Activated CD8-positive, alpha-beta memory T cell treated with anti-CD3 and anti-CD28 coated beads for 1 hour (primary cell): ENCODE measurements around the gene PMPCA.
A peak's percentile ranks its signal among the peaks of the same experiment; 100 is the strongest.

Experiments used
- DNase-seq, 2 donors: peaks; one replicate each; pipeline ENCODE4 v3.0.0-alpha.2; 2020; ENCODE audit warnings: low read depth in 1 of 2; ENCODE audit errors: extremely low read depth in 1 of 2

Gene PMPCA, protein sequence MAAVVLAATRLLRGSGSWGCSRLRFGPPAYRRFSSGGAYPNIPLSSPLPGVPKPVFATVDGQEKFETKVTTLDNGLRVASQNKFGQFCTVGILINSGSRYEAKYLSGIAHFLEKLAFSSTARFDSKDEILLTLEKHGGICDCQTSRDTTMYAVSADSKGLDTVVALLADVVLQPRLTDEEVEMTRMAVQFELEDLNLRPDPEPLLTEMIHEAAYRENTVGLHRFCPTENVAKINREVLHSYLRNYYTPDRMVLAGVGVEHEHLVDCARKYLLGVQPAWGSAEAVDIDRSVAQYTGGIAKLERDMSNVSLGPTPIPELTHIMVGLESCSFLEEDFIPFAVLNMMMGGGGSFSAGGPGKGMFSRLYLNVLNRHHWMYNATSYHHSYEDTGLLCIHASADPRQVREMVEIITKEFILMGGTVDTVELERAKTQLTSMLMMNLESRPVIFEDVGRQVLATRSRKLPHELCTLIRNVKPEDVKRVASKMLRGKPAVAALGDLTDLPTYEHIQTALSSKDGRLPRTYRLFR

DNA sequence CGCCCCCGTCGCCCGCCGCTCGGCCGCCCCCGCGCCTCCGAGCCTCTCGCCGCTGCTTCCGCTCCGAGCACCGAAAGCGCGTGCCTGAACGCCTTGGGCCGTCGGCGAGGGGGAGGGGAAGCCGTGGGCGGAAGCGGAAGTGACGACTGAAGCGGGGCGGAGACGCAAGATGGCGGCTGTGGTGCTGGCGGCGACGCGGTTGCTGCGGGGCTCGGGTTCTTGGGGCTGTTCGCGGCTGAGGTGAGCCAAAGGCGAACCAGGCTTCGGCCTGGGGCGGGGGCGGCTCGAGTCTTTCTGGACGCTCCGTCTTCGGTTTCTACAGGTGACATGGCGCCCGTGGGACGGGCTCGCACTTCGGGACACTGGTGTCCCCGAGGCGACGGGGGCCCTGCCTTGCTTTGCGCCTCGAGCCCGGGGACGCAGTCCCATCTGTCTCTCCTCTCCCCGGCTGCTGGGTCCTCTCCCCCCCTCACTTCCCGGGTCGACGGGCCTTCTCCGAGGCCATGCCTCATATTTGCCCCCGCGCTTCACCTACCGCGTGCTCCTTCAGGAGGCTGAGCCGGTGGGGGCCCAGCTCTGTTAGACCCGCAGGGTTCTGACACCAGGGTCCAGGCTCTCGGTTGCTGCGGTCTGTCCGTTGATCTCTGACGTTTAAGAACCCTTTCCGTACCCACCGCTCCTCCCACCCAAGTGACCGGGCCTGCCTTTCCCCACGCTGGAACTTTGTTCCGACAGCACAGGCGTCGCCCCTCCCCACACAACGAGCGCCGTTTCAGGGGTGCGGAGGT lies at the start of gene PMPCA, which contains the start of gene ENTR1:
TSS of gene PMPCA (plus strand) at position 159 of the 788 bp plus-strand sequence. CDS start at position 170, 11 bp downstream.
TSS of gene ENTR1 (minus strand) at position 115 of the 788 bp plus-strand sequence. CDS start 217 bp downstream, outside the sequence.
- peak; percentile 78 to 94 for DNase-seq

DNA sequence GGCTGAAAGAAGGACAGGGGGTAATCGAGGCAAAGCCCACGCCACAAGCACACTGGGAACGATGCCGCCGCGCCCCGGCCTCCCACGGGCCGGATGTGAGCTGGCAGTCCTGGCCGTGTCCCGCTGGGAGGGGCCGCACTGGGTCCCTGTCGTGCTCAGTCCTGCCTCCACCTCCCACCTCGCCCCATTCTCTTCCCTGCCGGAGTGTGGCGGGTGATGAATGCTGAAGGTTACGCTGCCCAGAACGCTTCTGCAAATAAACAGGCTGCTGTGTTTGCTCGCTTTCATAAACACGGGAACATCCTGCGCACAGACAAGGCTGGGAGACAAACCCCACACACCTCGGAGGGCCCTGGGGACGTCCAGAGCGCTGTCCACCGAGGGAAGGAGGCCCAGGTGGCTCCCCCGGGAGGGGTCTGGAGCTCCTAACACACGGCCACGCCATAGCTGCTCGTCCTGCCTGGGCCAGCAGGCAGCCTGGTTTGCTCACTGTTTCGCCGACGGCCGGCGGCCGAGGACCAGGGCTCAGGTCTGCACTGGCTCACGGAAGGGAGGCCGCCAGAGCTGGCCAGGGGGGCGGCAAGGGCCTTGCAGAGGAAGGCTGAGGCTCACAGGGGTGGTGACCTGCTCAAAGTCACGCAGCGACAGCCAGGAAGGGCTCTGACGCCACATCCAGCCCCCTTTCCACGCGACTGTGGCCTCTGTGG lies 49.3 kb upstream of the PMPCA start:
- DNase-seq = no peak

DNA sequence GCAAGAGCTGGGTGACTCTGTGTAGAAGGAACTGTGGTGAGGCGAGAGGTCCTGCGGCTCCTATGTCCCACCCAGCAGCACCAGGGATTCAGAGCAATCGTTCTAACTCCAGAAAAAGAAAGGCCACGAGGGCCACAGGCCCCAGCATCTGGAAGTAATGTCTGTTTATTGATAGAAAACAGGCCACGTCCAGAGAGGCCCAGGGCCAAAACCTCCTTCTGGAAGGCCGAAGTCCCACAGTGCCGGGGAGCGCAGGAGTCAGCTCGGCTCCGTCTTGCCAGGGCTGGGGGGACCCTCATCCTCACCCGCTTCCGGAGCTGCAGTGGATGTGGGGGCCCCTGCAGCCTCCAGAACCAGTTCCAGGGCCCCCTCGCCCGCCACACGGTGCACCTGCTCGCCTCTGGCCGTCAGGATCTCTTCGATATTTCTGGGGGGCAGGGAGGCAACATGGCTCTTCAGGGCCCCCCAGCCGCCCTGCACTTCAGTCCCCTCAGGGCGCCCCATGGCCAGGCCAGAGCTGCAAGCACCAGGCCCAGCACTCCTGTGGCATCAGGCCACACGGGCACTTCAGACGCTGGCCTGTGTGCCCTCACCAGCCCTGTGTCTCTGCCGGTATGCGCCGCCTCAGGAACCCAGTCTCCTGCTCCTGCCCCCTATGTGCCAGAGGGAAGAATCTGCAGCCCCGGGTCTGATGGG lies 48.6 kb upstream of the PMPCA start:
- no peak for DNase-seq

DNA sequence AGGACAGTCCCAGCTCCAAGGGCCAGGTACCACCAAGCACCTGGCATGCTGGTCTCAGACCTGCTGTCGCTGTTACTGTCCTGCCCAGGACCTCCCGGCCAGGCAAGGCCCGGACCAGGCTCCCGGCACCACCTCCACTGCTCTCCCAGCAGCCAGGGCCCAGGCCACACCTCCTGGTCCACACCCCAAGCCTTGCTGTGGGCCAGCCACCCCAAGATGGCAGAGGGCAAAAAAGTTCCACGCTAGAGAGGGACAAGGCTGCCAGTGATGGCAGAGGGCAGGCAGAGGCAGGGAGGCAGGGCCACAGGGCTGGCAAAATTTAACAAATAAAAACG lies 48.0 kb upstream of the PMPCA start:
- no peak for DNase-seq

DNA sequence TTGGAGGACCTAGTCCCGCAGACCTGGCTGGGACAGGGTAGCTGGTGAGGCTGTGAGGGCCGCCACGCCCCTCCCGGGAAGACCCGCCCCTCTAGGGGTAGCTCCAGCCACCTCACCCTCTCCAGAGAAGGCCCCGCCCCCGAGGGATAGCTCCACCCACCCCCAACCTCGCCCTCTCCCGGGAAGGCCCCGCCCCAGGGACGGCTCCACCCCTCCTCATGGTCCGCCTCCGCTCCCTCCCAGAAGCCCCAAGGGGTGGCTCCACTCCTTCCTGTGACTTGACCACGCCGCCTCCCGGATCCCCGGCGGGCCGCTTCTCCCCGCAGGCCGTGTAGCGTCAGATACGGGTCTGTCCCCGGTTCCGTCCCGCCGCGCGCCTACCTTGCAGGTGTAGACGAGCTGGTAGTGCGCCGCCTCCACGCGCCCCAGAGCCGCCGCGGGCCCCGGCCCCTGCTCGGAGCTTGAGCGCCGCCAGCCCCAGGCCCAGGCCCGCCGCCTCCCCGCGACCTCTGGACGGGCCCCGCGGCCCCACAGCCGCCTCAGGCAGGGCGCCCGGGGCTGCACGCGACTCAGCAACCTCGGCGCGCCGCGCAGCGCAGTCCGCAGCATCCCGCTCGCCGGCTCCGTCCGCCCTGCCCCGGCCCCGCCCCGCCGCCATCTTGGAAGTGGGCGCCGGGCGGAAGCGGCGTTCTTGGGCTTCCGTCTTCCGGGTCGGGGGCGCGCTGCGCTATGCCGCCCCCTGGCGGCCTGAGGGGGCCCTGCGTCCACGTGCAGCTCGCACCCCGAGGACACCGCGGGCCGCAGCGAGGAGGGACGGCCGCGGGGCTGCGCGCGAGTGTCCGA lies 47.1 kb upstream of the PMPCA start, which contains the start of gene DNLZ:
TSS of gene DNLZ (minus strand) at position 639 of the 843 bp plus-strand sequence. CDS start at position 609, 30 bp downstream.
- DNase-seq = peak; percentile 79 to 92

DNA sequence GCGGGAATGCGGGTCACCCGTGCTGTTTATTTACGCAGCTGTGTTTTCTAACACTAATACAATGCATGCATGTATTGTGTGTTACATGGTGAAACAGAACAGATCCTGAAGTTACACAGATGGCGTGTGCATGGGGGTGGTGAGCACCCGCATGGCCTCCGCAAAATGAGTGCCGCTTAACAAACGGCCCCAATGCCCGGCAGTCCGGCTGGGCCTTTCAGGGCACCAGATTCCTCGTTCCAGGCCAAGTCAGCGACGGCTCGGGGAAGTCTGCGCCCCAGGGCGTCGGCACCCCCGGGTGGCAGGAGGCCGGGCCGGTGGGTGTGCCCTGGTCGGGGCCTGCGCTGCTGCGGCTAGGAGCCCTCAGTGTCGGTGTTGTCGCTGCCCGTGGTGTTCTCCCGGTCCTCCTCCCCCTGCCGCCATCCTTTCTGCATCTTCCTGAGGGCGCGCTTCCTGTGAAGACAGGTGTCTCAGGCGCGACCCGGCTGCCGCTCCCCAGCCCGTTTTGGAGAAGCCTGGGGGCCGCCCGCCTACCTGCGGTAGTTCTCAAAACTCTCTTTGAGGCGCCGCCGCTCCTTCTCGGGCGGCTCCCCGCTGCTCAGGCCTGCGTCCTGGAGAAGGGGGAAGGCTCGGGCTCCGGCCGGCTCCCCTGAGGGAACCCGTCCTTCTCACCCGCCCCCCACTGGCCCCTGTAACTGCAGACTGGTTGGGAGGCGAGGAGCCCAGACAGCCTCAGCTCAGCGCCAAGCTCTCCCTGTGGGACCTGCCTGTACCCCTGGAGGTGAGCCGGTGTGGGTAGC lies 46.3 kb upstream of the PMPCA start:
- no peak for DNase-seq

DNA sequence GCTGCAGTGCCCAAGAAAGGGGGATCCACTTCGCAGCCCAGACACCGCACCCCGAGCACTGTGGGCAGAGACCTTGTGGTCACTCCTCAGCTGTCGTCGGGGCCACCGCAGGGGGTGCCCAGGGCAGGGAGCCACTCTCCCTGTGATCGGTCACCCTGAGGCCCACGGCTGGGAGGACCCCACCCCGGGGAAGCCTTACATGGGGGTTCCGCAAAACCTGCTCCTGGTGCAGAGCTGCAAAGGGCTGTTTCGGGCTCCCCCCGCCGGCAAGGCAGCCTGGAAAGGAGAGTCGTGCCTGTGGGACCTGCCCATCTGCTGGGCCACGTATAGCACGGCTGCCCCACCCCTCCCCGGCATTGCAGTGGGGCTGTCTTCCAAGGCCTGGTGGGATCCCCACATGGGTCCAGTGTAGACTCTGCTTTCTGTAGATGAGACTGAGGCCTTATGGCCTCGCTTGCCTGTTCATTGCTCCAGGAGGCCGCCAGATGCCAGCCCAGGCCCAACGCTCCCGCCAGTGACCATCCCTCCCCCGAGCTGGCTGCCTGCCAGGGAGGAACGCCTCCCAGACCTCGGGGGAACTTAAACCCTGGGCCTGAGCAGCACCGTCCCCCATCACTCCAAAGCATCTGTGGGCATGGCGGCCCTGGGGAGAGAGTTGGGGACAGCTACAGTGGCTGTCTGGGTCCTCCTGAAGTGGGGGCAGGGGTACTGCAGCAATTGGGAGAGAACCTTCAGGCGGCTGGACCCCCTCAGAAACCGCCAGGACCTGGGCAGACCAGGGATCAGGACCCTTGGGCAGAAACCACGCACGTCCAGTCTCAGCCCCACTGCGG lies 45.3 kb upstream of the PMPCA start:
- DNase-seq = no peak

DNA sequence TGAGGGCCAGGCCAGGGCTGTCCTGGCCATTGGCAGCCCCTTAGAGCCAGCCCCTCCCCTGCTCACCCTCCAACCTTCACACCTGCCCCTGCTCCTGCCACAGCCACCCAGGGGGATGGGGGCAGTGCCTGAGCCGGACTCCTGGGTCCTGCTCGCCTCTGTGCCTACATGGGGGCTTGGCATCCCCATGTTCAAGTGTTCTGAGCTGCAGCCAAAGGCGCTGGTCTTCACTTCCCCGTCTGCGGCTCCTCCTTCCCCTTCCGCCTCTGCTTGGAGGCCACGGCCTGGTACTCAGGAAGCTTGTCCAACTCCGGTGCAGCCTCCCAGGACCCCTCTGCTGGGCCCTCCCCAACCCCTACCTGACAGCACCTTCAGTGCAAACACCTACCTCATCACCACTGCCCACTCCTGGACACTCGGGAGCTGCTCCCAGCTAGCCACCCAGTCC lies 44.7 kb upstream of the PMPCA start:
- DNase-seq = no peak

DNA sequence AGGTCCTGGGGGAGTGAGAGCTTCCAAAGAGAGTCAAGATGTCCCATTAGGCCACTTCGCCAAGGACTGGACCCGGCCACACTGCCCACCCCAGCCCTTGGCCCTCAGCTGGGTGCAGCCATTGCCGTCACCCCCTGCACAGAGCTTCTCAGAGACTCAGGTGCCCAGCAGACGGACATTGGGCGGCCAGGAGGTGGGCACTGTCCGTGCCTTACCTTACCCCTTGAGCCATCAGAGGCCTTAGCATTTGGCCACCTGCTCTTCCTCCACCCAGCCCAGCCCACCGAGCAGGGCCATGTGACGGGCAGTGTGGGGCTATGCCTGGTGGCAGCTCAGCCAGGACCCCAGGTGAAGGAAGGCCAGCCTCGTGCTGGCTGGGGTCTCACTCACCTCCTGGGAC lies 43.6 kb upstream of the PMPCA start:
- no peak for DNase-seq

DNA sequence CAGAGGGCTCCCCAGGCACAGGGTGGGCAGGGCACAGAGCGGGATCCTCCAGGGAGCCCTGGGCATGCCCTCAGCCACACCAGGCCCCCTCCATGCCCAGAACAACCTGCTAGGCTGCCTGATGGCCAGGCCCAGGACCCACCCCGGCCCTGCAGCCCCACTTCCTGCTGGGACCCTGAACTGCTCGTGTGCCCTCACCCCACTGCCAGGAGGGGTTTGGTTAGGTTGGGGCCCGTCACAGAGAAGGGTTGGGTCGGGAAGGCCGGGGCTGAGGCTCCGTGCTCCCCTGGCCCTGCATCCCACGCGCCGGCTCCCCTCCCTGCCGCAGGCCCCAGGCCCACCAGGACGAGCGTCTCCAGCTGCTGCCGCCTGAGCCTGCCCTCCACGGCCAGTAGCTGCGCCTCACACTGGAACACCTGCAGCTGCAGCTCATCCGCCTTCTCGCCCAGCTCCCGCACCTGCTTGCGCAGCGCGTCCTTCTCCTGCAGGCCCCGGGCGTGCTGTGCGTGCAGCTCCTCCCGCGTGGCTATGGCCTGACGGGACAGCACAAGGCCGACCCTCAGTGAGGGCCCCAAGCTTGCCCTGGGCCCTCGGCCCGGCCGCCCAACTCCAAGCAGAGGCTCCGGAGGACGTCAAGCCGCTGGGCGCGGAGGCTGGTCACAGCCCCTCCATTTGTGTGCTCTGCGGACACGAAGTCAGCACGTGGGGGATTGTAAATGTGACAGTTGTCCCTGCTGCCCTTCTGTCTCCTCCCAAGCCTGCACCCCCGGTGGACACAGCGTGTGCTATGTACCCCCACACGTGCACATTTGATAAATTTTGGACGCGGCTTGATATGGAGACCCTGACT lies 42.9 kb upstream of the PMPCA start:
- no peak for DNase-seq

DNA sequence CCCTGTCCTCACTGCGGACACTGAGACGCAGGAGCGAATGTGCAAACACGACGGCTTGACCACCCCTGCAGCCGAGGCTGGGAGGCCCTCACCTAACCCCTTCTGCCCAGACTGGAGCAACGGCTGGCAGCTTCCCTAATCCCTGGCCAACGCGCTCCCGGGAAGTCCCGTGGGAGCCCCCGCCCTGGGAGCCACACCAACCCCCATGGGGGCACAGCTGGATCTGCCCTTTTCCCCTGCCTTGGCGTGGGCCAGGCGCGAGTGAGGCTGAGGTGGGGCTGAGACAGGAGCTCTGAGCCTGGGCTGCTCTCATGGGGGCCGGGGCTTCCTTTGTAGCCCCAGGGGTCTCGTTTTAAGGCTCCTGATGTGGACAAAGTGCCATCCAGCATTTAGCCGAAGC lies 42.3 kb upstream of the PMPCA start:
- DNase-seq = no peak

DNA sequence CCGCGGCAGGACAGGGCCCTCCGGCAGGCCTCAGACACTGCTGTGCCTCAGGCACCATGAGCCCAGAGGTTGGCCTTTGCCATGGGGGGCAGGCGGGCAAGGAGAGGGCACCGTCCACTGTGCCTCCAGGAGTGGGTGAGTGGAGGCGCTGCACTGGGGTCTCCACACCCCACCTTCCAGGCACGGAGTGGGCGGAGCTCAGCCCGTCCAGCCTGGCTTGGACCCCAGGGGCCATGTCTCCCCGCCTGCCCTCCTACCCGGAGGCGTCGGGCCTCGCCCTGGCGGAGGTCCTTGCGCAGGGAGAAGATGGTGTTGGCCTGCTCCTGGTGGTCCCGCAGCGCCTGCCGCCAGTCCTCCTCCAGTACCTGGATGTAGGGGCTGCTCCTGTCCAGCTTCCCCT lies 40.4 kb upstream of the PMPCA start:
- no peak for DNase-seq

DNA sequence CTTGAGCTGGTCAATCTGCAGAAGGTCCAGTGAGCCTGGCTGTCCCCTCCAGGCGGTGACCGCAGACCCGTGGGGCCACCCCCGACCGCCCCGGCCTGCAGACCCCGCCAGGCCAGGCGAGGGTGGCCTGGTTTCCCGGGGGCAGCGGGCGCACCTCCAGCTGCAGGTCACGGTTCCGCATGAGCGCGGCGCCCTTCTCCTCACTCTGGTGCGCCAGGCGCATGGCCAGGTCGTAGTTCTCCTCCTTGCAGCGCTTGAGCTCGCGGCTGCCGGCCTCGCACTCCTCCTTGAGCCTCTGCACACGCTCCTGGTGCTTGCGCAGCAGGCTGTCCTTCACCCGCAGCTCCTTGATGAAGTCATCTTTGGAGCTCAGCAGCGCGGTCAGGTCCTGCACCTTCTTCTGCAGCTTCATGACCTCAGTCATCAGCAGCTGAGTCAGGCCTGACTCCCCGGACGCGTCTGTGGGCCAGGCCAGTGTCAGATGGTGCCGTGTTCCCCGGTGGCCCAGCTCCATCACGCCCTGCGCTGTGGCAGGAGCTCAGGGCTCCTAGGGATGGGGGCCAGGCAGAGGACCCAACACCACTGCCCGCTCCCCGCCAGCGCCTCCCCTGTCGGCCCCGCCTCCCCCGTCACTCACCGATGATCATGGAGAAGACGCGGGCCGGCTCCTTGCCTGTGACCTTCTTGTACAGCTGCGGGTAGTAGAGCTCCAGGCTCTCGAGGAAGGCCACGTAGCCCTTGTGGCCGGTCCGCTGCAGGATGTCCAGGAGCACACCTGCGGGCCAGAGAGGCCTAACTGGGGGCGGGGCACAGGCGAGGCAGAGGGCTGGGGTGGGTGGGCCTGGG lies 39.5 kb upstream of the PMPCA start:
- no peak for DNase-seq

DNA sequence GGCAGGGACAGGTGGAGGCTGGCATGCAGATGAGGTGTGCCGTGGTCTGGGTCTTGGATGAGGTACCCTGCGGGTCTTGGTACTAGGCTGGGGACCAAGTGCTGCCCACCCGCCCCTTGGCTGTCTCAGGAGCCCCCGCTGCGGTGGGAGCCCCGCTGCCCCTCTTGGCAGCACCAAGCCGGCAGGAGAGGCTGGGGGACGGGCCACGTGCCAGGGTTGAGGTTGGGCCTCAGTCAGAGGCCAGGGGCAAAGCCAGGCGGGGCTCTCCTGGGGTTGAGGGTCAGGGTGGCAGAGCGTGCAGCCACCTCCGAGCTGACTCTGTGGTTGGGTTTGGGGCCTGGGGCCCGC lies 39.0 kb upstream of the PMPCA start:
- DNase-seq = no peak

DNA sequence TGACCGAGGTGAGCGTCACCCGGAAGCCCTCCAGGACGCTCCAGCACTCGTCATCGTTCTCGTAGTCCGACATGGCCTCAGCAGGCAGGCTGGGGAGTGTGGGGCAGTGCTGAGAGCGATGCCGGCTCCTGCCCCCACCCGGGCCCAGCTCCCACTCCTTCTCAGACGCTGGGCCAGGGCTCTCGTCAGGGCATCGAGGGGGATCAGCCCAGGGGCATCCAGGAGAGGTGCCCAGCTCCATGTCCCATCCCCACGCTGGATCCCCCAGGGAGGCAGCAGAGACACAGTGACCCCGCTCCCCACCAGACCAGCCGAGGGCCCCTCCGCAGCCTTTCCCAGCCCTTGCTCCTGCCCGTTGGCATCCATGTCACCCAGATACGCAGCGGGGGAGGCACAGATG lies 38.5 kb upstream of the PMPCA start:
- no peak for DNase-seq
